HEK293 (cell line): ENCODE measurements around the gene IGLON5.

Source experiments
- HOXA7 ChIP-seq: sonication (generic); formaldehyde crosslinking; IDR thresholded peaks from 2 replicates; pipeline ENCODE4 v1.8.1; 2022; ENCODE audit warnings: missing genetic modification reagents, borderline replicate concordance
- HOXC10 ChIP-seq: sonication (generic); formaldehyde crosslinking; IDR thresholded peaks from 2 replicates; pipeline ENCODE4 v1.8.1; 2023; ENCODE audit warnings: mild to moderate bottlenecking, missing genetic modification reagents
- KLF8 ChIP-seq: fragments of 450-650 bp; formaldehyde crosslinking; IDR thresholded peaks from 2 replicates; pipeline ENCODE4 v1.5.1; 2016; ENCODE audit warnings: missing biosample characterization, missing genetic modification characterization
- ZNF394 ChIP-seq: fragments of 450-650 bp; formaldehyde crosslinking; IDR thresholded peaks from 2 replicates; pipeline ENCODE4 v1.5.1; 2016; ENCODE audit warnings: missing biosample characterization, missing genetic modification characterization, mild to moderate bottlenecking, moderate library complexity, borderline replicate concordance
- ZNF416 ChIP-seq: fragments of 450-650 bp; formaldehyde crosslinking; IDR thresholded peaks from 2 replicates; pipeline ENCODE4 v1.5.1; 2016; ENCODE audit warnings: missing biosample characterization, missing genetic modification characterization
- ZNF544 ChIP-seq: fragments of 450-650 bp; formaldehyde crosslinking; IDR thresholded peaks from 2 replicates; pipeline ENCODE4 v1.5.0; 2017; ENCODE audit warnings: missing biosample characterization, missing genetic modification characterization
- ZNF707 ChIP-seq: fragments of 450-650 bp; formaldehyde crosslinking; IDR thresholded peaks from 2 replicates; pipeline ENCODE4 v1.5.1; 2016; ENCODE audit warnings: missing biosample characterization, missing genetic modification characterization
- TF ChIP-seq, protein P1 (sequence below): fragments of 450-650 bp; formaldehyde crosslinking; IDR thresholded peaks from 2 replicates; pipeline ENCODE4 v1.5.1; 2016; ENCODE audit warnings: missing biosample characterization, missing genetic modification characterization
- TF ChIP-seq, protein P2 (sequence below): fragments of 450-650 bp; formaldehyde crosslinking; IDR thresholded peaks from 2 replicates; pipeline ENCODE4 v1.5.1; 2017; ENCODE audit warnings: missing biosample characterization, missing genetic modification characterization

DNA sequence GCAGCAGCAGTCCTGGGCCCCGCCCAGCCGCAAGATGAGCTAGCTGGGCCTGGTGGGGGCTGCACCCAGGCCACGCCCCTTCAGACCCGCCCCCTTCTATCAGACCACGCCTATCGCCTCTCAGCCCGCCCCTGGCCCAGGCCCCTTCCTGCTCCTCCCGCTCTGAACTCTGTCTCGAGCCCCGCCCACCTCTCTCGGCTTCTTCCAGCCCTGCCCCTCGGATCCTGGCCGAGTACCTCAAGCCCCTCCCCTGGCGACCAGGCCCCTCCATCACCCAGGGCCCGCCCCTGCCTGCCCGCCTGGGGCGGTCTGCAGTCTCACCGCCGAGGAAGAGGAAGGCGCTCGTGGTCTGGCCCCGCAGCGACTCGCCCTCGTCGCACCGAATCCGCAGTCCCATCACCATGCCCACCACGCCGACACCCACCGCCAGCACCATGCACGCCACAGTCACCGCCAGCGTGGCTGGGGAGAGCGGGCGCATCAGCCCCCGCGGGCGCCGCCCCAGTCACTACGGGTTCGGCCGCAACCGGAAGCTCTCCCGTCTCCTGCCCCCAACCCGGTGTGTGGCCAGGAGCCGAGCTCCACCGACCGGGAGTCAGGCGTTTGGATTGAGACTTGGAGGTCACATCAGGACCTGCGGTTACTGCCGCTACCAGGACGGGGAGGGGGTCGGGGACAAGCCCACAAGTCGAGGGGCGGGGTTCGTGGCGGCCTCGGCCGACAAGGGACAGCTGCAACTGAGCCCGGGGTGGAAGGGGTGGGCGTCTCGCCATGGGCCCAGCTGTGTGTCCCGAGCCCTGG, 56.3 kb downstream of the IGLON5 start:
- no peak for TF ChIP-seq HOXC10
- TF ChIP-seq, protein P1, sequence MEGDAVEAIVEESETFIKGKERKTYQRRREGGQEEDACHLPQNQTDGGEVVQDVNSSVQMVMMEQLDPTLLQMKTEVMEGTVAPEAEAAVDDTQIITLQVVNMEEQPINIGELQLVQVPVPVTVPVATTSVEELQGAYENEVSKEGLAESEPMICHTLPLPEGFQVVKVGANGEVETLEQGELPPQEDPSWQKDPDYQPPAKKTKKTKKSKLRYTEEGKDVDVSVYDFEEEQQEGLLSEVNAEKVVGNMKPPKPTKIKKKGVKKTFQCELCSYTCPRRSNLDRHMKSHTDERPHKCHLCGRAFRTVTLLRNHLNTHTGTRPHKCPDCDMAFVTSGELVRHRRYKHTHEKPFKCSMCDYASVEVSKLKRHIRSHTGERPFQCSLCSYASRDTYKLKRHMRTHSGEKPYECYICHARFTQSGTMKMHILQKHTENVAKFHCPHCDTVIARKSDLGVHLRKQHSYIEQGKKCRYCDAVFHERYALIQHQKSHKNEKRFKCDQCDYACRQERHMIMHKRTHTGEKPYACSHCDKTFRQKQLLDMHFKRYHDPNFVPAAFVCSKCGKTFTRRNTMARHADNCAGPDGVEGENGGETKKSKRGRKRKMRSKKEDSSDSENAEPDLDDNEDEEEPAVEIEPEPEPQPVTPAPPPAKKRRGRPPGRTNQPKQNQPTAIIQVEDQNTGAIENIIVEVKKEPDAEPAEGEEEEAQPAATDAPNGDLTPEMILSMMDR: peak; percentile 45; the same call in 1 of the 2 replicates
- TF ChIP-seq KLF8 (tag by site-specific recombination): peak; percentile 99
- no peak for TF ChIP-seq ZNF416 (tag by site-specific recombination)
- no peak for TF ChIP-seq ZNF394 (tag by site-specific recombination)
- no peak for TF ChIP-seq ZNF544 (tag by site-specific recombination)
- TF ChIP-seq, protein P2, sequence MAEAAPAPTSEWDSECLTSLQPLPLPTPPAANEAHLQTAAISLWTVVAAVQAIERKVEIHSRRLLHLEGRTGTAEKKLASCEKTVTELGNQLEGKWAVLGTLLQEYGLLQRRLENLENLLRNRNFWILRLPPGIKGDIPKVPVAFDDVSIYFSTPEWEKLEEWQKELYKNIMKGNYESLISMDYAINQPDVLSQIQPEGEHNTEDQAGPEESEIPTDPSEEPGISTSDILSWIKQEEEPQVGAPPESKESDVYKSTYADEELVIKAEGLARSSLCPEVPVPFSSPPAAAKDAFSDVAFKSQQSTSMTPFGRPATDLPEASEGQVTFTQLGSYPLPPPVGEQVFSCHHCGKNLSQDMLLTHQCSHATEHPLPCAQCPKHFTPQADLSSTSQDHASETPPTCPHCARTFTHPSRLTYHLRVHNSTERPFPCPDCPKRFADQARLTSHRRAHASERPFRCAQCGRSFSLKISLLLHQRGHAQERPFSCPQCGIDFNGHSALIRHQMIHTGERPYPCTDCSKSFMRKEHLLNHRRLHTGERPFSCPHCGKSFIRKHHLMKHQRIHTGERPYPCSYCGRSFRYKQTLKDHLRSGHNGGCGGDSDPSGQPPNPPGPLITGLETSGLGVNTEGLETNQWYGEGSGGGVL: peak; percentile 63
- TF ChIP-seq HOXA7 (CRISPR knock-in tag): no peak
- no peak for TF ChIP-seq ZNF707 (tag by site-specific recombination)
